DND-41 (cell line): ENCODE results near the gene XYLT1.

Experiments
- EZH2 ChIP-seq: IDR thresholded peaks from 3 replicates; pipeline ENCODE4 v1.6.1; 2012; ENCODE audit warnings: borderline replicate concordance, low read depth, mild to moderate bottlenecking, moderate library complexity, low read length, inconsistent platforms; ENCODE audit not compliant: severe bottlenecking
- TF ChIP-seq, protein P1 (sequence below): IDR thresholded peaks from 2 replicates; pipeline ENCODE4 v1.5.1; 2012; ENCODE audit warnings: borderline replicate concordance, low read length, moderate library complexity, mild to moderate bottlenecking; ENCODE audit not compliant: poor library complexity, severe bottlenecking; ENCODE audit errors: extremely low read depth

DNA sequence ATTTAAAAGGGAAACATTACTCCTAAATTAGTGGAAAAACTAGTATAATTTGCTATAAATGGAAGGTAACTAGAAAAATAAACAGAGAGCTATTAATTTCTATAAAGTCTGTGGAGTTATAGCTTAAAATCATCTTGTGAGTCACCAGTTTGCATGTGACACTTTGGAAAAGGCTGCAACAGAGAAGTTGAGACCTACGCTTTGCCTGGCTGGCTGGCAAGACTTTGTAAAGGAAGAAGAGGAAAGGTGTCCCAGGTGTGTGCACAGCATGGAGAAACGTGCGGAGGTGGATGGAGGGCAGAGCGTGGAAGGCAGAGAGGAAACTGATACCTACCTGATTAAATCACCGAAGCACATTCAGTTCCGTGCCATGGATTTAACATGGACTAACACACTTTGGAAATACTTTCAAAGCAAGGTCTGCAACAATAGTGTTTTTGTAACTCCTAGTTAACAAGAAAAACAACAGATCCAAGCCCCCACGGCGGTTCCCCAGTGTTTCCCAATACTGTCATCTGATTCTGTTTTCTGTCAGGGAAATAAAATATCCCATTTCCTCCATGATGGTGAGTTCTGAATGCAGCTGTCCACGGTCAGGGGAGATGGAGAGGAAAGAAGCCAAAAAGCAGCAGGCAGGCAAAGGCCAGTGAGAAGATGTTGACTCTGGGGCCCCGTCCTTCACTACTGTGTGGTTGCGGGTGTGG lies 134.8 kb downstream of the XYLT1 start:
- TF ChIP-seq, protein P1, sequence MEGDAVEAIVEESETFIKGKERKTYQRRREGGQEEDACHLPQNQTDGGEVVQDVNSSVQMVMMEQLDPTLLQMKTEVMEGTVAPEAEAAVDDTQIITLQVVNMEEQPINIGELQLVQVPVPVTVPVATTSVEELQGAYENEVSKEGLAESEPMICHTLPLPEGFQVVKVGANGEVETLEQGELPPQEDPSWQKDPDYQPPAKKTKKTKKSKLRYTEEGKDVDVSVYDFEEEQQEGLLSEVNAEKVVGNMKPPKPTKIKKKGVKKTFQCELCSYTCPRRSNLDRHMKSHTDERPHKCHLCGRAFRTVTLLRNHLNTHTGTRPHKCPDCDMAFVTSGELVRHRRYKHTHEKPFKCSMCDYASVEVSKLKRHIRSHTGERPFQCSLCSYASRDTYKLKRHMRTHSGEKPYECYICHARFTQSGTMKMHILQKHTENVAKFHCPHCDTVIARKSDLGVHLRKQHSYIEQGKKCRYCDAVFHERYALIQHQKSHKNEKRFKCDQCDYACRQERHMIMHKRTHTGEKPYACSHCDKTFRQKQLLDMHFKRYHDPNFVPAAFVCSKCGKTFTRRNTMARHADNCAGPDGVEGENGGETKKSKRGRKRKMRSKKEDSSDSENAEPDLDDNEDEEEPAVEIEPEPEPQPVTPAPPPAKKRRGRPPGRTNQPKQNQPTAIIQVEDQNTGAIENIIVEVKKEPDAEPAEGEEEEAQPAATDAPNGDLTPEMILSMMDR = no peak
- no peak for TF ChIP-seq EZH2
